Activated naive CD4-positive, alpha-beta T cell treated with Interleukin-2 at 50 U/mL for 16 hours (primary cell): ENCODE results near the gene ST8SIA5.
"Not testable (repeated sequence)": the region's sequence is repeated elsewhere in the genome, so short reads cannot be mapped to it uniquely, and the experiment has no call there.

ENCODE experiments used
- DNase-seq: peaks from one replicate; pipeline ENCODE4 v3.0.0-alpha.2; 2020

Gene ST8SIA5

GRCh38 chr18:46756559-46757201, at the start of gene ST8SIA5:
Gene ST8SIA5 (minus strand): TSS chr18:46757053. CDS start chr18:46756508, 545 bp downstream.
- DNase-seq = no peak

GRCh38 chr18:46795945-46796344, 39.1 kb upstream of the ST8SIA5 start:
- not testable (repeated sequence) for DNase-seq

GRCh38 chr18:46794607-46795006, 37.8 kb upstream of the ST8SIA5 start:
- no peak for DNase-seq

- DNase-seq = no peak
Observed at GRCh38 chr18:46793565-46793964, 36.7 kb upstream of the ST8SIA5 start.

- no peak for DNase-seq
Observed at GRCh38 chr18:46789088-46789487, 32.2 kb upstream of the ST8SIA5 start.

- no peak for DNase-seq
Observed at GRCh38 chr18:46787674-46788073, 30.8 kb upstream of the ST8SIA5 start.

- no peak for DNase-seq
Observed at GRCh38 chr18:46772357-46772756, 15.5 kb upstream of the ST8SIA5 start.

GRCh38 chr18:46771141-46771540, 14.3 kb upstream of the ST8SIA5 start:
- no peak for DNase-seq

GRCh38 chr18:46770708-46771107, 13.9 kb upstream of the ST8SIA5 start:
- DNase-seq = no peak

- no peak for DNase-seq
Observed at GRCh38 chr18:46768166-46768921, 11.5 kb upstream of the ST8SIA5 start.

GRCh38 chr18:46767217-46767616, 10.4 kb upstream of the ST8SIA5 start:
- DNase-seq = no peak

GRCh38 chr18:46764586-46764985, 7.7 kb upstream of the ST8SIA5 start:
- DNase-seq = no peak

GRCh38 chr18:46761059-46761769, 4.4 kb upstream of the ST8SIA5 start:
- DNase-seq = no peak

- no peak for DNase-seq
Observed at GRCh38 chr18:46759890-46760289, 3.0 kb upstream of the ST8SIA5 start.

GRCh38 chr18:46756025-46756558, 761 bp downstream of the ST8SIA5 start:
- no peak for DNase-seq

GRCh38 chr18:46755315-46756024, 1.4 kb downstream of the ST8SIA5 start:
- DNase-seq = no peak

- DNase-seq = no peak
Observed at GRCh38 chr18:46754661-46755292, 2.1 kb downstream of the ST8SIA5 start.

- DNase-seq = no peak
Observed at GRCh38 chr18:46754188-46754587, 2.7 kb downstream of the ST8SIA5 start.

GRCh38 chr18:46751882-46752281, 5.0 kb downstream of the ST8SIA5 start:
- no peak for DNase-seq

GRCh38 chr18:46750626-46751025, 6.2 kb downstream of the ST8SIA5 start:
- DNase-seq = no peak

GRCh38 chr18:46748466-46748865, 8.4 kb downstream of the ST8SIA5 start:
- DNase-seq = no peak

GRCh38 chr18:46740046-46740445, 16.8 kb downstream of the ST8SIA5 start:
- no peak for DNase-seq
